ENCODE results near the gene SLC9A9.

- TF ChIP-seq CTCF (IDR thresholded peaks at IDR 0.05; ENCODE audit: poor library complexity, severe bottlenecking), result no peak
- no peak for TF ChIP-seq EZH2 (IDR thresholded peaks at IDR 0.05; ENCODE audit: borderline replicate concordance, insufficient read depth, low read length, poor library complexity, severe bottlenecking)
- TF ChIP-seq MXI1 (conservative IDR thresholded peaks at IDR 0.05; ENCODE audit: poor library complexity, severe bottlenecking), result no peak
- no peak for TF ChIP-seq REST (IDR thresholded peaks at IDR 0.05; ENCODE audit: borderline replicate concordance)
Observed at GRCh38 chr3:143329567-143330211, 518.6 kb downstream of the SLC9A9 start.
